A549 (cell line): ENCODE measurements around the gene VSX1. TPM values are rescaled to one million over a fixed set of nuclear protein-coding genes. Genes with fewer than 3 reads are reported as not detected.

Experiments used
- ATAC-seq, 2 experiments: fragments of 200-7000 bp in 1 of 2; fragments of >200 bp in 1 of 2; cut with Nextera tagmentation in 1 of 2; cut with Tn5 transposase in 1 of 2; 3 replicates each; pipeline versions ENCODE4 v1.8.0 to v1.9.1; 2018 to 2020; ENCODE audit warnings: mild to moderate bottlenecking in 1 of 2, moderate library complexity in 1 of 2
- CTCF ChIA-PET: fragments of 300-600 bp; sonication (Branson Sonifier 250); formaldehyde crosslinking; extraction: SDS; loops from one replicate; lab custom pipeline; 2021; ENCODE audit warnings: antibody characterized with exemption, inconsistent platforms; lab: Yijun Ruan, JAX
- POLR2A ChIA-PET: fragments of 350-600 bp; formaldehyde crosslinking; extraction: SDS; loops from one replicate; lab custom pipeline; 2021; ENCODE audit warnings: antibody characterized with exemption, inconsistent platforms; lab: Yijun Ruan, JAX
- DNase-seq, 2 experiments: peaks; one replicate each; pipeline versions ENCODE4 v3.0.0 to v3.0.0-alpha.2; 2011 to 2016; ENCODE audit warnings: low read depth in 1 of 2, low spot score in 1 of 2
- FAIRE-seq: peaks from 2 replicates; lab custom pipeline; 2011; peaks lifted over from hg19 to GRCh38; lab: Jason Lieb, UNC
- H3K27ac ChIP-seq, 2 experiments: fragments of >200 bp; sonication (Bioruptor Twin); formaldehyde crosslinking; 3 replicates each; pipeline ENCODE4 v1.5.1; 2016 to 2017
- H3K4me1 ChIP-seq: fragments of >200 bp; sonication (Bioruptor Twin); formaldehyde crosslinking; 3 replicates; pipeline ENCODE4 v1.6.1; 2016
- H3K4me2 ChIP-seq: fragments of >200 bp; sonication (Bioruptor Twin); formaldehyde crosslinking; 3 replicates; pipeline ENCODE4 v1.6.1; 2016
- H3K4me3 ChIP-seq: fragments of >200 bp; sonication (Bioruptor Twin); formaldehyde crosslinking; 3 replicates; pipeline ENCODE4 v1.5.1; 2016
- H3K9me3 ChIP-seq: fragments of >200 bp; sonication (Bioruptor Twin); formaldehyde crosslinking; 3 replicates; pipeline ENCODE4 v1.6.1; 2016
- CBX2 ChIP-seq: fragments of 200-600 bp; sonication (generic); IDR thresholded peaks from 2 replicates; pipeline ENCODE4 v1.6.1; 2016; ENCODE audit warnings: low read depth, mild to moderate bottlenecking, borderline replicate concordance
- CEBPB ChIP-seq, 2 experiments: fragments of >200 bp in 1 of 2; sonication (Bioruptor Twin) in 1 of 2; formaldehyde crosslinking in 1 of 2; IDR thresholded peaks; 2 replicates each; pipeline ENCODE4 v1.6.1; 2012 to 2016
- CHD4 ChIP-seq: fragments of 200-600 bp; sonication (generic); IDR thresholded peaks from 2 replicates; pipeline ENCODE4 v1.6.1; 2016; ENCODE audit warnings: antibody characterized with exemption, mild to moderate bottlenecking, borderline replicate concordance
- ESRRA ChIP-seq: fragments of 150-350 bp; IDR thresholded peaks from 2 replicates; pipeline ENCODE4 v1.6.1; 2014; ENCODE audit warnings: mild to moderate bottlenecking, low read length, borderline replicate concordance
- FOSL2 ChIP-seq, 2 experiments: fragments of 450-650 bp in 1 of 2; fragments of >200 bp in 1 of 2; sonication (Bioruptor Twin) in 1 of 2; formaldehyde crosslinking; IDR thresholded peaks; 2 replicates each; pipeline versions ENCODE4 v1.5.0 to v1.6.1; 2016 to 2020; ENCODE audit warnings: mild to moderate bottlenecking in 1 of 2, moderate library complexity in 1 of 2
- FOXS1 ChIP-seq: fragments of 250-450 bp; sonication (Bioruptor Pico); IDR thresholded peaks from 2 replicates; pipeline ENCODE4 v1.5.0; 2020; ENCODE audit warnings: mild to moderate bottlenecking, moderate library complexity
- HOXB5 ChIP-seq: fragments of 250-450 bp; sonication (Bioruptor Pico); IDR thresholded peaks from 2 replicates; pipeline ENCODE4 v1.5.0; 2020; ENCODE audit warnings: mild to moderate bottlenecking, moderate library complexity
- JUN ChIP-seq, 2 experiments: fragments of >200 bp; sonication (Bioruptor Twin); formaldehyde crosslinking; IDR thresholded peaks; 2 replicates in 1 of 2; 3 replicates in 1 of 2; pipeline ENCODE4 v1.6.1; 2016 to 2017
- KDM1A ChIP-seq: fragments of 200-600 bp; sonication (generic); IDR thresholded peaks from 2 replicates; pipeline ENCODE4 v1.6.1; 2016; ENCODE audit warnings: low read depth, mild to moderate bottlenecking
- MYC ChIP-seq: IDR thresholded peaks from 2 replicates; pipeline ENCODE4 v1.6.1; 2012; ENCODE audit warnings: mild to moderate bottlenecking, inconsistent platforms, low read length, improper control_type of control experiment, borderline replicate concordance
- NR3C1 ChIP-seq: fragments of >200 bp; sonication (Bioruptor Twin); formaldehyde crosslinking; IDR thresholded peaks from 3 replicates; pipeline ENCODE4 v1.6.1; 2017
- PHF8 ChIP-seq: fragments of 200-600 bp; sonication (generic); IDR thresholded peaks from 2 replicates; pipeline ENCODE4 v1.6.1; 2016; ENCODE audit warnings: low read depth, mild to moderate bottlenecking, antibody characterized with exemption, moderate library complexity, borderline replicate concordance
- SMC3 ChIP-seq: fragments of >200 bp; sonication (Bioruptor Twin); formaldehyde crosslinking; IDR thresholded peaks from 3 replicates; pipeline ENCODE4 v1.6.1; 2018; ENCODE audit warnings: inconsistent platforms
- TFCP2L1 ChIP-seq: fragments of 250-450 bp; sonication (Bioruptor Pico); IDR thresholded peaks from 2 replicates; pipeline ENCODE4 v1.5.0; 2021; ENCODE audit warnings: mild to moderate bottlenecking
- ZC3H11A ChIP-seq: fragments of 450-650 bp; IDR thresholded peaks from 2 replicates; pipeline ENCODE4 v1.6.1; 2014; ENCODE audit warnings: antibody characterized with exemption, mild to moderate bottlenecking
- WGBS: methylation state at CpG from one replicate; pipeline ENCODE4 v1.1.6; 2017; ENCODE audit errors: missing lambda C conversion rate; 5-methylcytosine and 5-hydroxymethylcytosine counted together
- polyA plus RNA-seq, 4 experiments: library from polyadenylated mRNA; depleted of rRNA in 3 of 4; stranded (reverse); fragments of >200 nt; fragmentation: RNase III in 1 of 4; extraction: RNeasy Plus Mini Kit Qiagen cat#74134 plus additional on column Dnase treatment in 1 of 4; gene quantifications; 2 replicates in 3 of 4; 3 replicates in 1 of 4; pipeline ENCODE4 v1.2.3, GENCODE V29; 2011 to 2017
- TF ChIP-seq, protein P1 (sequence below): fragments of >200 bp; sonication (Bioruptor Twin); formaldehyde crosslinking; IDR thresholded peaks from 2 replicates; pipeline ENCODE4 v1.6.1; 2016
- TF ChIP-seq, protein P2 (sequence below): fragments of >200 bp; sonication (Bioruptor Twin); formaldehyde crosslinking; IDR thresholded peaks from 3 replicates; pipeline ENCODE4 v1.6.1; 2016
- TF ChIP-seq, protein P3 (sequence below): fragments of 200-600 bp; sonication (generic); IDR thresholded peaks from 2 replicates; pipeline ENCODE4 v1.6.1; 2016; ENCODE audit warnings: antibody characterized with exemption, mild to moderate bottlenecking, moderate library complexity
- TF ChIP-seq, protein P4 (sequence below): IDR thresholded peaks from 2 replicates; pipeline ENCODE4 v1.6.1; 2012; ENCODE audit warnings: low read depth, borderline replicate concordance
- TF ChIP-seq, protein P5 (sequence below): fragments of 250-450 bp; sonication (Bioruptor Pico); IDR thresholded peaks from 2 replicates; pipeline ENCODE4 v1.5.0; 2021; ENCODE audit warnings: mild to moderate bottlenecking, moderate library complexity, borderline replicate concordance
- TF ChIP-seq, protein P6 (sequence below): fragments of 250-450 bp; sonication (Bioruptor Pico); IDR thresholded peaks from 2 replicates; pipeline ENCODE4 v1.5.0; 2020; ENCODE audit warnings: low read depth, mild to moderate bottlenecking, moderate library complexity

The VSX1 gene
- polyA plus RNA-seq, 2 of the 4 experiments (the other 2 are of a cell fraction): 0.77 to 2.9 TPM

DNA sequence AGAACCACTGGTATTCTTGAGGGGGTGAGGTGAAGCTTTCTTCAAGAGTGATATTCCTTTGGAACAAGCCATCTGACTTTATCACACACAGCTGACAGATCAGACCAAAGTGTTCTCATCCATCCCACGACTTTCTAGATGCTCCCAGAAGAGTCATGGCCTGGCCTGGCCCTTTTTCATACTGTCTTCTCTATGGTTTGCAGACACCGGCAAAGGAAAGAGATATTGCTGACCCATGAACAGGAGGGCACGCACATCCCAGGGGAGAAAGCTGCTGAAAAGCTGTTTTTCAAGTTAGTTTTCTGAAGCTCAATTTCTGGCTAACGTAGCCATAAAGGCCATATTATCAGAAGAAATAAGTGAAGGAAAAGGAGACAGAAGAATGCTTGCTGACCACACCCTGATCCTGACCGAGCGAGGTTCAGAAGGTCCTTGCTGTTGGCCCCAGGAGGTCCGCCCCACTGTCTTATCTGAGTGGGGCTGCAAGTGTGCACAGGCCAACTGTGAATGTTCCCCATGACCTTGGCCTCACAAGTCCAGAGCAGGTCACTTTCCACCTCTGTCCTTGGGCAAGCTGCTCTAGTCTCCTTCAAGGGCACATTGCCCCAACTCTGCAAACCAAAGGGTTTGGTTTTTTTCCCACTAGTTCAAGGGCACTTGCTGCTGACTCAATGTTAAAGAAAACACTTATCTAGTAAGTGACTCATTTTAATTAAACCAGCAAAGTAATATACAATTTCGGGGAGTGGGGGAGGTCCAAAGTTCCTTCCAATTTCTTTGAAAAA lies 26.0 kb downstream of the VSX1 start:
- H3K4me2 ChIP-seq: peak overlapping the region; percentile 97
- ChIA-PET CTCF (interaction anchor here (1.0 to 3.0 kb wide), 6 partner anchors 10 to 343 kb away, joined by 3 to 11 read pairs (median 4); no protein-coding TSS in a partner anchor), POLR2A (no interaction called here)
- H3K4me3 ChIP-seq: no peak overlapping the region
- H3K4me1 ChIP-seq: peaks cover 44% of the 10 kb centered on the region
- WGBS: 85% methylated on average over 8 of the region's 8 CpGs
- DNase-seq: no peak
- FAIRE-seq: peak; percentile 18
- H3K27ac ChIP-seq: no peak overlapping the region
- no peak for ATAC-seq
- no peaks in the 10 kb centered on the region for H3K9me3 ChIP-seq
- TF ChIP-seq TFCP2L1: no peak
- TF ChIP-seq, protein P1, sequence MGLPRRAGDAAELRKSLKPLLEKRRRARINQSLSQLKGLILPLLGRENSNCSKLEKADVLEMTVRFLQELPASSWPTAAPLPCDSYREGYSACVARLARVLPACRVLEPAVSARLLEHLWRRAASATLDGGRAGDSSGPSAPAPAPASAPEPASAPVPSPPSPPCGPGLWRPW: no peak
- TF ChIP-seq MYC: no peak
- TF ChIP-seq HOXB5: no peak
- no peak for TF ChIP-seq CBX2
- no peak for TF ChIP-seq NR3C1
- no peak for TF ChIP-seq KDM1A
- TF ChIP-seq SMC3: no peak
- TF ChIP-seq, protein P2, sequence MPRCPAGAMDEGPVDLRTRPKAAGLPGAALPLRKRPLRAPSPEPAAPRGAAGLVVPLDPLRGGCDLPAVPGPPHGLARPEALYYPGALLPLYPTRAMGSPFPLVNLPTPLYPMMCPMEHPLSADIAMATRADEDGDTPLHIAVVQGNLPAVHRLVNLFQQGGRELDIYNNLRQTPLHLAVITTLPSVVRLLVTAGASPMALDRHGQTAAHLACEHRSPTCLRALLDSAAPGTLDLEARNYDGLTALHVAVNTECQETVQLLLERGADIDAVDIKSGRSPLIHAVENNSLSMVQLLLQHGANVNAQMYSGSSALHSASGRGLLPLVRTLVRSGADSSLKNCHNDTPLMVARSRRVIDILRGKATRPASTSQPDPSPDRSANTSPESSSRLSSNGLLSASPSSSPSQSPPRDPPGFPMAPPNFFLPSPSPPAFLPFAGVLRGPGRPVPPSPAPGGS: no peak
- TF ChIP-seq, protein P3, sequence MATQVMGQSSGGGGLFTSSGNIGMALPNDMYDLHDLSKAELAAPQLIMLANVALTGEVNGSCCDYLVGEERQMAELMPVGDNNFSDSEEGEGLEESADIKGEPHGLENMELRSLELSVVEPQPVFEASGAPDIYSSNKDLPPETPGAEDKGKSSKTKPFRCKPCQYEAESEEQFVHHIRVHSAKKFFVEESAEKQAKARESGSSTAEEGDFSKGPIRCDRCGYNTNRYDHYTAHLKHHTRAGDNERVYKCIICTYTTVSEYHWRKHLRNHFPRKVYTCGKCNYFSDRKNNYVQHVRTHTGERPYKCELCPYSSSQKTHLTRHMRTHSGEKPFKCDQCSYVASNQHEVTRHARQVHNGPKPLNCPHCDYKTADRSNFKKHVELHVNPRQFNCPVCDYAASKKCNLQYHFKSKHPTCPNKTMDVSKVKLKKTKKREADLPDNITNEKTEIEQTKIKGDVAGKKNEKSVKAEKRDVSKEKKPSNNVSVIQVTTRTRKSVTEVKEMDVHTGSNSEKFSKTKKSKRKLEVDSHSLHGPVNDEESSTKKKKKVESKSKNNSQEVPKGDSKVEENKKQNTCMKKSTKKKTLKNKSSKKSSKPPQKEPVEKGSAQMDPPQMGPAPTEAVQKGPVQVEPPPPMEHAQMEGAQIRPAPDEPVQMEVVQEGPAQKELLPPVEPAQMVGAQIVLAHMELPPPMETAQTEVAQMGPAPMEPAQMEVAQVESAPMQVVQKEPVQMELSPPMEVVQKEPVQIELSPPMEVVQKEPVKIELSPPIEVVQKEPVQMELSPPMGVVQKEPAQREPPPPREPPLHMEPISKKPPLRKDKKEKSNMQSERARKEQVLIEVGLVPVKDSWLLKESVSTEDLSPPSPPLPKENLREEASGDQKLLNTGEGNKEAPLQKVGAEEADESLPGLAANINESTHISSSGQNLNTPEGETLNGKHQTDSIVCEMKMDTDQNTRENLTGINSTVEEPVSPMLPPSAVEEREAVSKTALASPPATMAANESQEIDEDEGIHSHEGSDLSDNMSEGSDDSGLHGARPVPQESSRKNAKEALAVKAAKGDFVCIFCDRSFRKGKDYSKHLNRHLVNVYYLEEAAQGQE: no peak
- TF ChIP-seq ZC3H11A: no peak
- TF ChIP-seq CHD4: no peak
- no peak for TF ChIP-seq JUN (IDR thresholded peaks at IDR 0.05)
- TF ChIP-seq, protein P4, sequence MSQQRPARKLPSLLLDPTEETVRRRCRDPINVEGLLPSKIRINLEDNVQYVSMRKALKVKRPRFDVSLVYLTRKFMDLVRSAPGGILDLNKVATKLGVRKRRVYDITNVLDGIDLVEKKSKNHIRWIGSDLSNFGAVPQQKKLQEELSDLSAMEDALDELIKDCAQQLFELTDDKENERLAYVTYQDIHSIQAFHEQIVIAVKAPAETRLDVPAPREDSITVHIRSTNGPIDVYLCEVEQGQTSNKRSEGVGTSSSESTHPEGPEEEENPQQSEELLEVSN: no peak
- no peak for TF ChIP-seq ESRRA

DNA sequence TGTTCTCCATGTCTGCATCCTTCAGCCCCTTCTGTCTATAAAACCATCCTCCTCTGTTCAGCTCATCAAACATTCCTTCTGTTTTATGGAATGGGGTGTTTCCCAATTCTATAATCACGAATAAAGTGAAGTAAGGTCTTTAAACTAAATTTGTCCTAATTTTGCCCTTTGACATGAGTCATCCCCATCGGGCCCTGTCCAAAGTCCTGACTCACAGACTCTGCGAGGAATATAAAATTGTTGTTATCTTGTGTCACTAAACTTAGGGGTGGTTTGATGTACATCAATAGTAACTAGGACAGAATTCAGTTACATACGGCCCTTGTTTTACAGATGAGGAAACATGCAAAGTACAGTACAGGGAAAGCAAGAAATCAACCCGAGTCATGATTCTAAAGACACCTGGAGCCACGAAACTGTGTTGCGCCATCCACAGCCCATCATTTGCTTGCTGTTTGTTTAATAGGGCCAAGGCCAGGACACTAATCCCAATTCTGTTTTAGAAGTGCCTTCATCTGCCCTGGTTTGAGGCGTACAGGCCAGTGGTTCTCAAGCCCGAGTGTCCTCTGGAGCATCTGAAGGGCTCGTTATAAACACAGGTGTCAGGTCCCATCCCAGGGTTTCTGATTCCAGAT lies 26.8 kb downstream of the VSX1 start:
- CTCF ChIA-PET: interaction anchor here (0.8 to 3.0 kb wide), 8 partner anchors 8 to 344 kb away, joined by 3 to 11 read pairs (median 4); no protein-coding TSS in a partner anchor
- POLR2A ChIA-PET: no interaction called here
- H3K4me2 ChIP-seq: peak overlapping the region; percentile 27
- H3K9me3 ChIP-seq: no peaks in the 10 kb centered on the region
- ATAC-seq (no peak), DNase-seq (no peak), FAIRE-seq (peak; percentile 63)
- 77% methylated on average over 10 of the region's 10 CpGs for WGBS
- no peak overlapping the region for H3K4me3 ChIP-seq
- no peak overlapping the region for H3K27ac ChIP-seq
- peaks cover 43% of the 10 kb centered on the region for H3K4me1 ChIP-seq
- TF ChIP-seq, protein P5, sequence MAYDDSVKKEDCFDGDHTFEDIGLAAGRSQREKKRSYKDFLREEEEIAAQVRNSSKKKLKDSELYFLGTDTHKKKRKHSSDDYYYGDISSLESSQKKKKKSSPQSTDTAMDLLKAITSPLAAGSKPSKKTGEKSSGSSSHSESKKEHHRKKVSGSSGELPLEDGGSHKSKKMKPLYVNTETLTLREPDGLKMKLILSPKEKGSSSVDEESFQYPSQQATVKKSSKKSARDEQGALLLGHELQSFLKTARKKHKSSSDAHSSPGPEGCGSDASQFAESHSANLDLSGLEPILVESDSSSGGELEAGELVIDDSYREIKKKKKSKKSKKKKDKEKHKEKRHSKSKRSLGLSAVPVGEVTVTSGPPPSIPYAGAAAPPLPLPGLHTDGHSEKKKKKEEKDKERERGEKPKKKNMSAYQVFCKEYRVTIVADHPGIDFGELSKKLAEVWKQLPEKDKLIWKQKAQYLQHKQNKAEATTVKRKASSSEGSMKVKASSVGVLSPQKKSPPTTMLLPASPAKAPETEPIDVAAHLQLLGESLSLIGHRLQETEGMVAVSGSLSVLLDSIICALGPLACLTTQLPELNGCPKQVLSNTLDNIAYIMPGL (CRISPR knock-in tag): no peak
- TF ChIP-seq CBX2 (no peak), JUN (IDR thresholded peaks at IDR 0.05) (no peak), CEBPB (IDR thresholded peaks at IDR 0.05) (peak in 1 of 2 experiments; percentile 39; a peak in 1 of 4 replicates), FOXS1 (CRISPR knock-in tag) (no peak), PHF8 (no peak), FOSL2 (IDR thresholded peaks at IDR 0.05) (peak; percentile 54; the same call in 1 of the 2 replicates), FOSL2 (CRISPR knock-in tag; IDR thresholded peaks at IDR 0.05) (peak; percentile 83)
- TF ChIP-seq, protein P3: peak; percentile 85
- TF ChIP-seq, protein P6, sequence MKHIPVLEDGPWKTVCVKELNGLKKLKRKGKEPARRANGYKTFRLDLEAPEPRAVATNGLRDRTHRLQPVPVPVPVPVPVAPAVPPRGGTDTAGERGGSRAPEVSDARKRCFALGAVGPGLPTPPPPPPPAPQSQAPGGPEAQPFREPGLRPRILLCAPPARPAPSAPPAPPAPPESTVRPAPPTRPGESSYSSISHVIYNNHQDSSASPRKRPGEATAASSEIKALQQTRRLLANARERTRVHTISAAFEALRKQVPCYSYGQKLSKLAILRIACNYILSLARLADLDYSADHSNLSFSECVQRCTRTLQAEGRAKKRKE: no peak
